AG10803 (cell line): Measurements from ENCODE around the gene KCNB1.

Experiments used
- DNase-seq: peaks from one replicate; pipeline ENCODE4 v3.0.0; 2010; ENCODE audit warnings: low read depth
- H3K4me3 ChIP-seq: 2 replicates; pipeline ENCODE4 v1.5.1; 2011; ENCODE audit warnings: mild to moderate bottlenecking, low read length, control low read depth
- CTCF ChIP-seq: conservative IDR thresholded peaks from 2 replicates; pipeline ENCODE4 v1.5.1; 2011; ENCODE audit warnings: mild to moderate bottlenecking, low read length, control low read depth, inconsistent platforms

Gene KCNB1

GRCh38 chr20:49485563-49485962 lies 3.1 kb upstream of the KCNB1 start:
- no peak for TF ChIP-seq CTCF
- no peak overlapping the region for H3K4me3 ChIP-seq
- DNase-seq: no peak

- peak; percentile 72 for DNase-seq
- H3K4me3 ChIP-seq: peak overlapping the region; percentile 56
- peak; percentile 51 for TF ChIP-seq CTCF
Observed at GRCh38 chr20:49484180-49485140, 2.0 kb upstream of the KCNB1 start.

GRCh38 chr20:49483696-49484123 lies 1.2 kb upstream of the KCNB1 start:
- H3K4me3 ChIP-seq: peak overlapping the region; percentile 38
- TF ChIP-seq CTCF: no peak
- DNase-seq: no peak

- no peak for DNase-seq
- H3K4me3 ChIP-seq: peak overlapping the region; percentile 38
- TF ChIP-seq CTCF: no peak
Observed at GRCh38 chr20:49483018-49483695, 689 bp upstream of the KCNB1 start.

GRCh38 chr20:49482173-49482572 lies 295 bp downstream of the KCNB1 start:
- H3K4me3 ChIP-seq: no peak overlapping the region
- no peak for TF ChIP-seq CTCF
- DNase-seq: no peak

GRCh38 chr20:49481116-49481515 lies 1.4 kb downstream of the KCNB1 start:
- no peak for DNase-seq
- H3K4me3 ChIP-seq: no peak overlapping the region
- no peak for TF ChIP-seq CTCF

GRCh38 chr20:49480236-49480635 lies 2.2 kb downstream of the KCNB1 start:
- no peak overlapping the region for H3K4me3 ChIP-seq
- no peak for DNase-seq

More at GRCh38 chr20:49480236-49480635, 2.2 kb downstream of the KCNB1 start:
- TF ChIP-seq CTCF: no peak
